HEK293 (cell line): ENCODE measurements around the gene SLC2A4RG.

Experiments
- BCL11A ChIP-seq: fragments of 450-650 bp; formaldehyde crosslinking; IDR thresholded peaks from 2 replicates; pipeline ENCODE4 v1.5.1; 2016; ENCODE audit warnings: low read depth, missing biosample characterization, missing genetic modification characterization
- KLF10 ChIP-seq: fragments of 450-650 bp; IDR thresholded peaks from 2 replicates; pipeline ENCODE4 v1.5.1; 2018; ENCODE audit warnings: missing biosample characterization, mild to moderate bottlenecking, missing genetic modification characterization
- KLF9 ChIP-seq: fragments of 450-650 bp; formaldehyde crosslinking; IDR thresholded peaks from 2 replicates; pipeline ENCODE4 v1.5.1; 2016; ENCODE audit warnings: missing biosample characterization, missing genetic modification characterization, low read depth
- SALL2 ChIP-seq: fragments of 450-650 bp; formaldehyde crosslinking; IDR thresholded peaks from 2 replicates; pipeline ENCODE4 v1.5.0; 2017; ENCODE audit warnings: missing biosample characterization, mild to moderate bottlenecking, missing genetic modification characterization, borderline replicate concordance
- ZEB2 ChIP-seq: fragments of 450-650 bp; formaldehyde crosslinking; IDR thresholded peaks from 2 replicates; pipeline ENCODE4 v1.5.1; 2016; ENCODE audit warnings: missing biosample characterization, missing genetic modification characterization
- ZFP69B ChIP-seq: fragments of 450-650 bp; formaldehyde crosslinking; IDR thresholded peaks from 2 replicates; pipeline ENCODE4 v1.5.1; 2016; ENCODE audit warnings: missing biosample characterization, missing genetic modification characterization
- ZNF121 ChIP-seq: fragments of 450-650 bp; formaldehyde crosslinking; IDR thresholded peaks from 2 replicates; pipeline ENCODE4 v1.5.1; 2016; ENCODE audit warnings: missing biosample characterization, missing genetic modification characterization
- ZNF274 ChIP-seq, 2 experiments: fragments of 200-500 bp in 1 of 2; fragments of 450-650 bp in 1 of 2; sonication (Bioruptor generic) in 1 of 2; formaldehyde crosslinking in 1 of 2; IDR thresholded peaks; 2 replicates each; pipeline versions ENCODE4 v1.5.1 to v1.6.1; 2014 to 2016; ENCODE audit warnings: borderline replicate concordance in 1 of 2, inconsistent platforms in 1 of 2, low read length in 1 of 2, missing biosample characterization in 1 of 2, missing genetic modification characterization in 1 of 2
- ZNF510 ChIP-seq: fragments of 450-650 bp; formaldehyde crosslinking; IDR thresholded peaks from 2 replicates; pipeline ENCODE4 v1.5.1; 2018; ENCODE audit warnings: mild to moderate bottlenecking, missing genetic modification characterization, missing biosample characterization; ENCODE audit not compliant: insufficient replicate concordance
- ZNF654 ChIP-seq: fragments of 450-650 bp; formaldehyde crosslinking; IDR thresholded peaks from 2 replicates; pipeline ENCODE4 v1.5.1; 2016; ENCODE audit warnings: low read depth, missing biosample characterization, missing genetic modification characterization
- TF ChIP-seq, protein P1 (sequence below): fragments of 450-650 bp; formaldehyde crosslinking; IDR thresholded peaks from 2 replicates; pipeline ENCODE4 v1.5.1; 2016; ENCODE audit warnings: missing biosample characterization, missing genetic modification characterization
- TF ChIP-seq, protein P2 (sequence below): fragments of 450-650 bp; formaldehyde crosslinking; IDR thresholded peaks from 2 replicates; pipeline ENCODE4 v1.5.1; 2016; ENCODE audit warnings: missing biosample characterization, missing genetic modification characterization
- TF ChIP-seq, protein P3 (sequence below): fragments of 450-650 bp; formaldehyde crosslinking; IDR thresholded peaks from 2 replicates; pipeline ENCODE4 v1.5.1; 2016; ENCODE audit warnings: missing biosample characterization, missing genetic modification characterization

DNA sequence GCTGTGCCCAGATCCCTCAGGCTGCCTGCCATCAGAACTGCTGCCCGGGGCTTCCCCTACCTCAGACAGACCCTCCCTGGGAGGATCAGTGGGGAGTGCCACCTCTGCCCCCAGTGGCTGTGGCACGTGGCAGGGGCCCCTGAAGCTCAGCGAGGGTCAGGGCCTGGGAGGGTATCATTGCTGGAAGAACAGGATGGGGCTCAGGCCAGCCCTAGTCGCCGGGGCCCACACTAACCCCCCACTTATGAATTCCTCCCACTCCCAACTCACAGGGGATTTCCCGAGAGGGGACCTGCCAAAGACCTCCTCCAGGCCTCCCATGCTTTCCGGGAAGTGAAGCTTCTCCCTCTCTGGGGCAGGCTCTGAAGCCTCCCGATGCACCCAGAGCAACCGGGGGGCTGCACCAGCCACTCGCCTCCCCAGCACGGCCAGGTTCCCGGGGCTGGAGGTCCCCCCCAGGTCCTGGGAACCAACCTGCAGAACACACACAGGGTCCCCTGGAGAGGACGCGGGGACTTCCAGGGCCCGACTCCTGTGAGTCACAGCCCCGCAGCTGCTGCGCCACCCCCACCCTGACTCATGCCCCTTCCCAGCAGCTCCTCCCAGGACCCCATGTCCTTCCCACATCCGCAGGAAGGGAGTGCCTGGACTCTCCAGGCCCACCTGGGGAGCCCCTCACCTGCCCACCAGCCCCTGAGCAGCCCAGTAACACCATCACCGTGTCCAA is 40.7 kb upstream of the SLC2A4RG start:
- TF ChIP-seq, protein P1, sequence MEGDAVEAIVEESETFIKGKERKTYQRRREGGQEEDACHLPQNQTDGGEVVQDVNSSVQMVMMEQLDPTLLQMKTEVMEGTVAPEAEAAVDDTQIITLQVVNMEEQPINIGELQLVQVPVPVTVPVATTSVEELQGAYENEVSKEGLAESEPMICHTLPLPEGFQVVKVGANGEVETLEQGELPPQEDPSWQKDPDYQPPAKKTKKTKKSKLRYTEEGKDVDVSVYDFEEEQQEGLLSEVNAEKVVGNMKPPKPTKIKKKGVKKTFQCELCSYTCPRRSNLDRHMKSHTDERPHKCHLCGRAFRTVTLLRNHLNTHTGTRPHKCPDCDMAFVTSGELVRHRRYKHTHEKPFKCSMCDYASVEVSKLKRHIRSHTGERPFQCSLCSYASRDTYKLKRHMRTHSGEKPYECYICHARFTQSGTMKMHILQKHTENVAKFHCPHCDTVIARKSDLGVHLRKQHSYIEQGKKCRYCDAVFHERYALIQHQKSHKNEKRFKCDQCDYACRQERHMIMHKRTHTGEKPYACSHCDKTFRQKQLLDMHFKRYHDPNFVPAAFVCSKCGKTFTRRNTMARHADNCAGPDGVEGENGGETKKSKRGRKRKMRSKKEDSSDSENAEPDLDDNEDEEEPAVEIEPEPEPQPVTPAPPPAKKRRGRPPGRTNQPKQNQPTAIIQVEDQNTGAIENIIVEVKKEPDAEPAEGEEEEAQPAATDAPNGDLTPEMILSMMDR (tag by site-specific recombination) = no peak
- TF ChIP-seq ZNF121 (tag by site-specific recombination) (no peak), BCL11A (no peak), SALL2 (tag by site-specific recombination) (no peak), ZNF654 (no peak), ZNF274 (IDR thresholded peaks at IDR 0.05; ENCODE audit: low read length) (no peak), ZNF274 (tag by site-specific recombination; IDR thresholded peaks at IDR 0.05; ENCODE audit: borderline replicate concordance) (no peak), ZEB2 (tag by site-specific recombination) (no peak), ZNF510 (no peak), ZFP69B (tag by site-specific recombination) (no peak), KLF9 (tag by site-specific recombination) (no peak), KLF10 (tag by site-specific recombination) (no peak)
- TF ChIP-seq, protein P2, sequence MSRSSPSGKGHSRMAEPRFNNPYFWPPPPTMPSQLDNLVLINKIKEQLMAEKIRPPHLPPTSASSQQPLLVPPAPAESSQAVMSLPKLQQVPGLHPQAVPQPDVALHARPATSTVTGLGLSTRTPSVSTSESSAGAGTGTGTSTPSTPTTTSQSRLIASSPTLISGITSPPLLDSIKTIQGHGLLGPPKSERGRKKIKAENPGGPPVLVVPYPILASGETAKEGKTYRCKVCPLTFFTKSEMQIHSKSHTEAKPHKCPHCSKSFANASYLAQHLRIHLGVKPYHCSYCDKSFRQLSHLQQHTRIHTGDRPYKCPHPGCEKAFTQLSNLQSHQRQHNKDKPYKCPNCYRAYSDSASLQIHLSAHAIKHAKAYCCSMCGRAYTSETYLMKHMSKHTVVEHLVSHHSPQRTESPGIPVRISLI = no peak
- TF ChIP-seq, protein P3, sequence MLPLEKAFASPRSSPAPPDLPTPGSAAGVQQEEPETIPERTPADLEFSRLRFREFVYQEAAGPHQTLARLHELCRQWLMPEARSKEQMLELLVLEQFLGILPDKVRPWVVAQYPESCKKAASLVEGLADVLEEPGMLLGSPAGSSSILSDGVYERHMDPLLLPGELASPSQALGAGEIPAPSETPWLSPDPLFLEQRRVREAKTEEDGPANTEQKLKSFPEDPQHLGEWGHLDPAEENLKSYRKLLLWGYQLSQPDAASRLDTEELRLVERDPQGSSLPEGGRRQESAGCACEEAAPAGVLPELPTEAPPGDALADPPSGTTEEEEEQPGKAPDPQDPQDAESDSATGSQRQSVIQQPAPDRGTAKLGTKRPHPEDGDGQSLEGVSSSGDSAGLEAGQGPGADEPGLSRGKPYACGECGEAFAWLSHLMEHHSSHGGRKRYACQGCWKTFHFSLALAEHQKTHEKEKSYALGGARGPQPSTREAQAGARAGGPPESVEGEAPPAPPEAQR (tag by site-specific recombination) = no peak
